H9 (cell line): ENCODE measurements around the gene ASTN1. TPM values are rescaled to one million over a fixed set of nuclear protein-coding genes. Genes with fewer than 3 reads are reported as not detected.

Experiments used
- DNase-seq: peaks from one replicate; pipeline ENCODE4 v3.0.0-alpha.2; 2017
- H2AFZ ChIP-seq: one replicate; pipeline ENCODE4 v1.6.1; 2013; ENCODE audit warnings: mild to moderate bottlenecking, low read length, control low read depth, moderate library complexity
- H2AK5ac ChIP-seq: 2 replicates; pipeline ENCODE4 v1.6.1; 2013; ENCODE audit warnings: low read length, control low read depth, mixed read lengths; ENCODE audit not compliant: insufficient read length
- H2BK120ac ChIP-seq: one replicate; pipeline ENCODE4 v1.6.1; 2013; ENCODE audit warnings: low read depth, mild to moderate bottlenecking, low read length, control low read depth, inconsistent platforms; ENCODE audit not compliant: poor library complexity, severe bottlenecking
- H2BK12ac ChIP-seq: 2 replicates; pipeline ENCODE4 v1.6.1; 2013; ENCODE audit warnings: low read length, control low read depth, mixed read lengths, low read depth; ENCODE audit not compliant: insufficient read length
- H2BK15ac ChIP-seq: 2 replicates; pipeline ENCODE4 v1.6.1; 2013; ENCODE audit warnings: low read depth, low read length, control low read depth
- H2BK20ac ChIP-seq: one replicate; pipeline ENCODE4 v1.6.1; 2013; ENCODE audit warnings: low read depth, mild to moderate bottlenecking, low read length, control low read depth, inconsistent platforms; ENCODE audit not compliant: poor library complexity, severe bottlenecking
- H2BK5ac ChIP-seq: 2 replicates; pipeline ENCODE4 v1.6.1; 2013; ENCODE audit warnings: low read length, control low read depth, mixed read lengths; ENCODE audit not compliant: insufficient read length
- H3K14ac ChIP-seq: 2 replicates; pipeline ENCODE4 v1.6.1; 2013; ENCODE audit warnings: low read length, control low read depth; ENCODE audit not compliant: insufficient read depth
- H3K18ac ChIP-seq: 2 replicates; pipeline ENCODE4 v1.6.1; 2013; ENCODE audit warnings: low read depth, mild to moderate bottlenecking, mixed read lengths, low read length, control low read depth; ENCODE audit not compliant: insufficient read length
- H3K23ac ChIP-seq: 2 replicates; pipeline ENCODE4 v1.6.1; 2013; ENCODE audit warnings: low read length, control low read depth, mixed read lengths, low read depth; ENCODE audit not compliant: insufficient read length
- H3K23me2 ChIP-seq: 2 replicates; pipeline ENCODE4 v1.6.1; 2013; ENCODE audit warnings: low read depth, mild to moderate bottlenecking, mixed read lengths, low read length, control low read depth; ENCODE audit not compliant: insufficient read length, poor library complexity, severe bottlenecking
- H3K27ac ChIP-seq: 2 replicates; pipeline ENCODE4 v1.5.1; 2013; ENCODE audit warnings: low read length, control low read depth, mixed read lengths, low read depth; ENCODE audit not compliant: insufficient read length
- H3K27me3 ChIP-seq: 2 replicates; pipeline ENCODE4 v1.6.1; 2013; ENCODE audit warnings: low read length, control low read depth, inconsistent platforms; ENCODE audit not compliant: insufficient read depth
- H3K4ac ChIP-seq: 2 replicates; pipeline ENCODE4 v1.6.1; 2013; ENCODE audit warnings: low read depth, mild to moderate bottlenecking, control low read depth, inconsistent platforms, low read length, moderate library complexity
- H3K4me1 ChIP-seq: 2 replicates; pipeline ENCODE4 v1.6.1; 2013; ENCODE audit warnings: low read length, control low read depth, inconsistent platforms; ENCODE audit not compliant: insufficient read depth
- H3K4me2 ChIP-seq: 2 replicates; pipeline ENCODE4 v1.6.1; 2013; ENCODE audit warnings: low read length, control low read depth, mixed read lengths; ENCODE audit not compliant: insufficient read length, insufficient read depth
- H3K56ac ChIP-seq: 2 replicates; pipeline ENCODE4 v1.6.1; 2013; ENCODE audit warnings: low read depth, mild to moderate bottlenecking, mixed read lengths, low read length, control low read depth; ENCODE audit not compliant: insufficient read length
- H3K79me1 ChIP-seq: 2 replicates; pipeline ENCODE4 v1.6.1; 2013; ENCODE audit warnings: low read depth, mild to moderate bottlenecking, moderate library complexity, low read length, control low read depth, inconsistent platforms; ENCODE audit not compliant: insufficient read depth, poor library complexity, severe bottlenecking
- H3K79me2 ChIP-seq: 2 replicates; pipeline ENCODE4 v1.6.1; 2013; ENCODE audit warnings: low read length, control low read depth, inconsistent platforms; ENCODE audit not compliant: insufficient read depth
- H3K9ac ChIP-seq: 2 replicates; pipeline ENCODE4 v1.6.1; 2013; ENCODE audit warnings: low read length, control low read depth, mixed read lengths; ENCODE audit not compliant: insufficient read length; ENCODE audit errors: extremely low read depth
- H3K9me3 ChIP-seq: one replicate; pipeline ENCODE4 v1.6.1; 2013; ENCODE audit warnings: low read depth, low read length, inconsistent platforms; ENCODE audit not compliant: control insufficient read depth
- H3T11ph ChIP-seq: one replicate; pipeline ENCODE4 v1.6.1; 2013; ENCODE audit warnings: mild to moderate bottlenecking, low read length, control low read depth, inconsistent platforms
- H4K20me1 ChIP-seq: one replicate; pipeline ENCODE4 v1.6.1; 2013; ENCODE audit not compliant: control insufficient read depth, insufficient read length, insufficient read depth
- H4K5ac ChIP-seq: 2 replicates; pipeline ENCODE4 v1.6.1; 2013; ENCODE audit warnings: low read depth, mild to moderate bottlenecking, mixed read lengths, low read length, control low read depth; ENCODE audit not compliant: insufficient read length
- H4K8ac ChIP-seq: replicated peaks from 2 replicates; pipeline ENCODE4 v1.6.1; 2013; ENCODE audit warnings: low read length, control low read depth, mixed read lengths, low read depth; ENCODE audit not compliant: insufficient read length
- H4K91ac ChIP-seq: 2 replicates; pipeline ENCODE4 v1.6.1; 2013; ENCODE audit warnings: low read depth, mild to moderate bottlenecking, moderate library complexity, mixed read lengths, low read length, control low read depth; ENCODE audit not compliant: insufficient read length
- H3K27ac Mint-ChIP-seq, 3 experiments: 2 replicates in 2 of 3; 3 replicates in 1 of 3; pipeline ENCODE4 v1.8.0; 2020 to 2021; ENCODE audit warnings: mixed read lengths in 3 of 3, mild to moderate bottlenecking in 1 of 3, moderate library complexity in 1 of 3
- H3K27me3 Mint-ChIP-seq: 2 replicates; pipeline ENCODE4 v1.8.0; 2021; ENCODE audit warnings: low read depth, mild to moderate bottlenecking, moderate library complexity, mixed read lengths
- H3K36me3 Mint-ChIP-seq, 3 experiments: 2 replicates in 2 of 3; 3 replicates in 1 of 3; pipeline ENCODE4 v1.8.0; 2020 to 2021; ENCODE audit warnings: low read depth in 3 of 3, mixed read lengths in 3 of 3; ENCODE audit not compliant: insufficient read depth in 1 of 3
- H3K4me1 Mint-ChIP-seq, 2 experiments: 2 replicates each; pipeline ENCODE4 v1.8.0; 2020; ENCODE audit warnings: mixed read lengths in 2 of 2
- H3K4me3 Mint-ChIP-seq, 2 experiments: 2 replicates in 1 of 2; 3 replicates in 1 of 2; pipeline ENCODE4 v1.8.0; 2020 to 2021; ENCODE audit warnings: mild to moderate bottlenecking in 2 of 2, mixed read lengths in 2 of 2, moderate library complexity in 1 of 2
- H3K9me3 Mint-ChIP-seq, 2 experiments: 2 replicates in 1 of 2; 3 replicates in 1 of 2; pipeline ENCODE4 v1.8.0; 2020; ENCODE audit warnings: mild to moderate bottlenecking in 2 of 2, mixed read lengths in 2 of 2, moderate library complexity in 1 of 2
- CTCF ChIP-seq: fragments of 200-600 bp; sonication (generic); conservative IDR thresholded peaks from 3 replicates; pipeline ENCODE4 v1.8.0; 2021; ENCODE audit warnings: antibody characterized with exemption, mild to moderate bottlenecking
- WGBS: extraction: QIAGEN DNeasy Blood & Tissue Kit; methylation state at CpG from one replicate; pipeline ENCODE4 v1.1.7; 2013; ENCODE audit warnings: missing lambda C conversion rate, low lambda C conversion rate, mixed read lengths; ENCODE audit not compliant: insufficient read length; ENCODE audit errors: extremely low coverage; 5-methylcytosine and 5-hydroxymethylcytosine counted together
- total RNA-seq: library from RNA; stranded (reverse); gene quantifications from 2 replicates; pipeline ENCODE4 v1.2.1, GENCODE V29; 2021

Gene ASTN1
- total RNA-seq, 1 experiment from 2014 or later, result 0.98 TPM

- Histone ChIP-seq H2BK15ac (no peak overlapping the region), H2BK120ac (no peak overlapping the region), H3K79me1 (no peaks in the 10 kb centered on the region), H3K23me2 (no peaks in the 10 kb centered on the region), H4K5ac (no peak overlapping the region), H3K4ac (no peak overlapping the region), H3K56ac (no peak overlapping the region), H2AK5ac (no peak overlapping the region), H3K79me2 (no peaks in the 10 kb centered on the region), H2BK12ac (no peak overlapping the region), H2BK5ac (no peak overlapping the region), H3K9me3 (peaks cover 4% of the 10 kb centered on the region), H2BK20ac (no peak overlapping the region), H3K23ac (no peak overlapping the region), H3K14ac (no peak overlapping the region), H3T11ph (no peak overlapping the region), H3K4me1 (peaks cover 6% of the 10 kb centered on the region; the same call in 1 of the 2 replicates), H4K91ac (no peak overlapping the region), H3K27ac (no peak overlapping the region), H3K9ac (no peak overlapping the region), H4K8ac (no peak overlapping the region), H3K18ac (no peak overlapping the region), H4K20me1 (no peaks in the 10 kb centered on the region), H3K4me2 (no peak overlapping the region), H3K27me3 (no peaks in the 10 kb centered on the region), H2AFZ (no peak overlapping the region)
- Mint-ChIP-seq H3K4me3 (no peak overlapping the region), H3K36me3 (peaks cover 0 to 19% (median 8%) of the 10 kb centered on the region in 3 experiments; a peak in 5 of 7 replicates), H3K27me3 (peaks cover 4% of the 10 kb centered on the region), H3K27ac (no peak overlapping the region), H3K9me3 (peaks cover 1 to 11% of the 10 kb centered on the region in 2 experiments; a peak in 4 of 5 replicates), H3K4me1 (peaks cover 15 to 18% of the 10 kb centered on the region in 2 experiments)
- TF ChIP-seq CTCF, result no peak
- DNase-seq, result no peak
- WGBS, result no CpG with 5 or more reads among the region's 4 CpGs
Observed at GRCh38 chr1:176944606-176945005, 219.9 kb downstream of the ASTN1 start.
